BE2C (cell line): ENCODE measurements around the gene ATP8B1.

Experiments
- DNase-seq: peaks from one replicate; pipeline ENCODE4 v3.0.0-alpha.2; 2020
- H3K27me3 ChIP-seq: fragments of 250-450 bp; sonication (Bioruptor Pico); 2 replicates; pipeline ENCODE4 v1.5.1; 2020; ENCODE audit warnings: mild to moderate bottlenecking
- H3K36me3 ChIP-seq: fragments of 250-450 bp; sonication (Bioruptor Pico); 2 replicates; pipeline ENCODE4 v1.5.1; 2020; ENCODE audit warnings: mild to moderate bottlenecking
- H3K4me1 ChIP-seq: fragments of 250-450 bp; sonication (Bioruptor Pico); 2 replicates; pipeline ENCODE4 v1.5.1; 2020
- H3K4me3 ChIP-seq: 2 replicates; pipeline ENCODE4 v1.5.1; 2011; ENCODE audit warnings: low read depth, low read length
- H3K9me3 ChIP-seq: fragments of 250-450 bp; sonication (Bioruptor Pico); 2 replicates; pipeline ENCODE4 v1.5.1; 2020
- TF ChIP-seq, protein P1 (sequence below): IDR thresholded peaks from 2 replicates; pipeline ENCODE4 v1.5.1; 2012; ENCODE audit warnings: mild to moderate bottlenecking, low read depth, low read length

Gene ATP8B1

GRCh38 chr18:57791911-57792310 lies 11.2 kb downstream of the ATP8B1 start:
- H3K4me3 ChIP-seq: no peak overlapping the region
- H3K36me3 ChIP-seq: no peaks in the 10 kb centered on the region
- TF ChIP-seq, protein P1, sequence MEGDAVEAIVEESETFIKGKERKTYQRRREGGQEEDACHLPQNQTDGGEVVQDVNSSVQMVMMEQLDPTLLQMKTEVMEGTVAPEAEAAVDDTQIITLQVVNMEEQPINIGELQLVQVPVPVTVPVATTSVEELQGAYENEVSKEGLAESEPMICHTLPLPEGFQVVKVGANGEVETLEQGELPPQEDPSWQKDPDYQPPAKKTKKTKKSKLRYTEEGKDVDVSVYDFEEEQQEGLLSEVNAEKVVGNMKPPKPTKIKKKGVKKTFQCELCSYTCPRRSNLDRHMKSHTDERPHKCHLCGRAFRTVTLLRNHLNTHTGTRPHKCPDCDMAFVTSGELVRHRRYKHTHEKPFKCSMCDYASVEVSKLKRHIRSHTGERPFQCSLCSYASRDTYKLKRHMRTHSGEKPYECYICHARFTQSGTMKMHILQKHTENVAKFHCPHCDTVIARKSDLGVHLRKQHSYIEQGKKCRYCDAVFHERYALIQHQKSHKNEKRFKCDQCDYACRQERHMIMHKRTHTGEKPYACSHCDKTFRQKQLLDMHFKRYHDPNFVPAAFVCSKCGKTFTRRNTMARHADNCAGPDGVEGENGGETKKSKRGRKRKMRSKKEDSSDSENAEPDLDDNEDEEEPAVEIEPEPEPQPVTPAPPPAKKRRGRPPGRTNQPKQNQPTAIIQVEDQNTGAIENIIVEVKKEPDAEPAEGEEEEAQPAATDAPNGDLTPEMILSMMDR: no peak
- no peaks in the 10 kb centered on the region for H3K9me3 ChIP-seq
- H3K27me3 ChIP-seq: no peaks in the 10 kb centered on the region
- no peak for DNase-seq
- H3K4me1 ChIP-seq: no peaks in the 10 kb centered on the region

- DNase-seq: no peak
- TF ChIP-seq, protein P1: no peak
- H3K4me1 ChIP-seq: no peaks in the 10 kb centered on the region
Observed at GRCh38 chr18:57791192-57791591, 11.9 kb downstream of the ATP8B1 start.

GRCh38 chr18:57790316-57790715 lies 12.8 kb downstream of the ATP8B1 start:
- no peaks in the 10 kb centered on the region for H3K27me3 ChIP-seq
- no peaks in the 10 kb centered on the region for H3K36me3 ChIP-seq
- TF ChIP-seq, protein P1: no peak
- no peak overlapping the region for H3K4me3 ChIP-seq
- no peaks in the 10 kb centered on the region for H3K4me1 ChIP-seq
- no peaks in the 10 kb centered on the region for H3K9me3 ChIP-seq
- no peak for DNase-seq

More at GRCh38 chr18:57791192-57791591, 11.9 kb downstream of the ATP8B1 start:
- no peak overlapping the region for H3K4me3 ChIP-seq
- no peaks in the 10 kb centered on the region for H3K9me3 ChIP-seq
- H3K36me3 ChIP-seq: no peaks in the 10 kb centered on the region
- H3K27me3 ChIP-seq: no peaks in the 10 kb centered on the region

DNA sequence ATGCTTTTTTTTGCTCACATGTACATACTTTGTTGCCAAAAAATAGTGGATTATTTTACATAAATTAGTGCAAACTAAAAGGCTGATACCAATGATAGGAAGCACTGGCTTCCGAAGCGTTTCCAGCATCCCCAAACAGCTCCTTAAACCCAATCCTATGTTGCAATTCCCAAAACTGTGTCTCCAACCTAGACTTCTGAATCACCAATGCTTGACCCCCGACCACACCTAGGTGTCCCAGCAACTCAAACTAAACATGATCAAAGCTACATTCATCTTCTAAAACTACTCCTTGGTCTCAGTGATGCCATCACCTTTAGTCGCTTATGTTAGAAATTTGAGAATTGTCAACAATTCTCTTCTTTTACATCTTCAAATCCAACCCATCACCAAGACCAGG lies 13.4 kb downstream of the ATP8B1 start:
- DNase-seq: no peak
- TF ChIP-seq, protein P1: no peak
- Histone ChIP-seq H3K4me1 (no peaks in the 10 kb centered on the region), H3K27me3 (no peaks in the 10 kb centered on the region), H3K4me3 (no peak overlapping the region), H3K36me3 (no peaks in the 10 kb centered on the region), H3K9me3 (no peaks in the 10 kb centered on the region)

DNA sequence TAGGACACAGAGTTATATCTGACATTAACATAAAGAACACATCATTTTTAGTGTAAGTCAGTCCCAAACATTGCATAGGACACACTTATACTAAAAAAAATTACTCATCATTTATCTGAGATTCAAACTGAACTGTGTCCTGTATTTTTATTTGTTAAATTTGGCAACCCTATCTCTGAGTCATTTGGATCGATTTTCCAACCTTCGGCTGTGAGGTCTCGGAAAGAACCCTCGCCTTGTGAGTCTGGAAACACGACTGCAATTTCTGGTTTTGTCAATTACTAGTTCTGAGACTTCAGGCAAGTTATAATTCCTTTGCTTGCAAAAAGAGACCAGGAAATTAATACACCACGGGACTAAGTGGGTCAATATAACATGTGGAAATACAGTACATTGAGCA lies 14.0 kb downstream of the ATP8B1 start:
- no peaks in the 10 kb centered on the region for H3K9me3 ChIP-seq
- H3K36me3 ChIP-seq: no peaks in the 10 kb centered on the region
- TF ChIP-seq, protein P1: no peak
- H3K4me1 ChIP-seq: no peaks in the 10 kb centered on the region
- no peaks in the 10 kb centered on the region for H3K27me3 ChIP-seq
- no peak overlapping the region for H3K4me3 ChIP-seq
- DNase-seq: no peak

DNA sequence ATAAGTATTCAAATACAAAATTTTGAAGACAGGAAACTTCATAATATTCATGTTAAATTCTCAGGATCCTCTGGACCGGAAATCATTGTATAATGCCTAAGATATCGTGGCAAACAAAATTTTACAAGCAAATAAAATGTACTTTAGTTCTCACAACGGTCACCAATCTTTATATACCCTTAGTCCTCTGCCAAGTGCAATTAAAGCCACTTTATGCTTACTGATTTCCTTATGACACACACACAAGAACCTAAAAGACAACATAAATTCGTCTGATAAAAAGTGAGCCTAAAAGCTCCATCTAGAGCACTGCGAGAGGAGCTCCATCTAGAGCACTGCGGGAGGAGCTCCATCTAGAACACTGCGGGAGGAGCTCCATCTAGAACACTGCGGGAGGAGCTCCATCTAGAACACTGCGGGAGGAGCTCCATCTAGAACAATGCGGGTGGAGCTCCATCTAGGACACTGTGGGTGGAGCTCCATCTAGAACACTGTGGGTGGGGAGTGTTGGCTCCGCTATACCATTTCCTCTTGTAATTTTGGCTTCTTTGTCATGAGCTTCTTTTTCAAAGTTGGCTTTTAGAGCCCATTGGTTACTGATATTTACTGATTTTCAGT lies 15.9 kb downstream of the ATP8B1 start:
- no peaks in the 10 kb centered on the region for H3K27me3 ChIP-seq
- DNase-seq: no peak
- H3K36me3 ChIP-seq: no peaks in the 10 kb centered on the region
- no peaks in the 10 kb centered on the region for H3K4me1 ChIP-seq
- no peaks in the 10 kb centered on the region for H3K9me3 ChIP-seq
- H3K4me3 ChIP-seq: no peak overlapping the region
- TF ChIP-seq, protein P1: no peak
